B cell (primary cell): ENCODE results near the gene USH1C. TPM values are rescaled to one million over a fixed set of nuclear protein-coding genes. Genes with fewer than 3 reads are reported as not detected.

Source experiments
- ATAC-seq: fragments of 200-7000 bp; cut with Tn5 transposase; one replicate; pipeline ENCODE4 v1.10.0; 2021; ENCODE audit warnings: low read depth, mild to moderate bottlenecking, moderate number of reproducible peaks, moderate library complexity
- CTCF ChIA-PET: fragments of 350-600 bp; sonication (Branson Sonifier 250); formaldehyde crosslinking; loops from one replicate; lab custom pipeline; 2021; ENCODE audit warnings: antibody characterized with exemption, inconsistent platforms; lab: Charles Lee
- POLR2A ChIA-PET: fragments of 350-600 bp; sonication (Branson Sonifier 250); formaldehyde crosslinking; loops from one replicate; lab custom pipeline; 2021; ENCODE audit warnings: antibody characterized with exemption; lab: Charles Lee
- DNase-seq: peaks from one replicate; pipeline ENCODE4 v3.0.0; 2013
- H2AFZ ChIP-seq: 2 replicates; pipeline ENCODE4 v1.6.1; 2012; ENCODE audit warnings: mild to moderate bottlenecking, low read depth, low read length; ENCODE audit not compliant: insufficient read depth, poor library complexity, severe bottlenecking
- H3K27ac ChIP-seq, 2 donors: 1 replicate in 1 of 2; 2 replicates in 1 of 2; pipeline ENCODE4 v1.5.1; 2012 to 2013; ENCODE audit warnings: low read length in 2 of 2, mild to moderate bottlenecking in 2 of 2, moderate library complexity in 1 of 2
- H3K27me3 ChIP-seq, 4 experiments: fragments of 200-600 bp in 1 of 4; sonication (generic) in 1 of 4; replicated peaks in 1 of 4; 1 replicate in 2 of 4; 2 replicates in 2 of 4; pipeline versions ENCODE4 v1.6.1 to v1.7.0; 2013 to 2016; ENCODE audit warnings: low read length in 3 of 4, mild to moderate bottlenecking in 2 of 4, mixed read lengths in 1 of 4, moderate library complexity in 1 of 4; ENCODE audit not compliant: insufficient read depth in 4 of 4, control insufficient read depth in 3 of 4; ENCODE audit errors: control extremely low read depth in 1 of 4
- H3K36me3 ChIP-seq, 2 experiments: replicated peaks in 1 of 2; 1 replicate in 1 of 2; 2 replicates in 1 of 2; pipeline versions ENCODE4 v1.6.1 to v1.7.1; 2013; ENCODE audit warnings: low read length in 1 of 2; ENCODE audit not compliant: insufficient read depth in 2 of 2, control insufficient read depth in 1 of 2; ENCODE audit errors: control extremely low read depth in 1 of 2, extremely low read depth in 1 of 2
- H3K4me1 ChIP-seq, 2 donors: fragments of 200-600 bp in 1 of 2; sonication (generic) in 1 of 2; 1 replicate in 1 of 2; 2 replicates in 1 of 2; pipeline versions ENCODE4 v1.5.1 to v1.6.1; 2013 to 2017; ENCODE audit warnings: low read length in 2 of 2; ENCODE audit not compliant: control insufficient read depth in 2 of 2, insufficient read depth in 2 of 2
- H3K4me2 ChIP-seq: replicated peaks from 2 replicates; pipeline ENCODE3; 2012; ENCODE audit warnings: mild to moderate bottlenecking, low read depth, low read length; ENCODE audit not compliant: poor library complexity, severe bottlenecking
- H3K4me3 ChIP-seq, 5 experiments: fragments of 200-600 bp in 1 of 5; sonication (generic) in 1 of 5; 1 replicate in 3 of 5; 2 replicates in 2 of 5; pipeline versions ENCODE4 v1.5.1 to v1.7.0; 2011 to 2016; ENCODE audit warnings: low read length in 4 of 5, mild to moderate bottlenecking in 4 of 5, low read depth in 2 of 5, control low read depth in 1 of 5, moderate library complexity in 1 of 5; ENCODE audit not compliant: insufficient read depth in 1 of 5; ENCODE audit errors: control extremely low read depth in 1 of 5, extremely low read depth in 1 of 5
- H3K79me2 ChIP-seq: fragments of 200-600 bp; sonication (generic); one replicate; pipeline ENCODE4 v1.6.0; 2016; ENCODE audit warnings: low read length; ENCODE audit not compliant: control insufficient read depth, insufficient read depth
- H3K9ac ChIP-seq: fragments of 200-600 bp; sonication (generic); 2 replicates; pipeline ENCODE4 v1.6.1; 2017; ENCODE audit warnings: mild to moderate bottlenecking, low read length, moderate library complexity
- H3K9me3 ChIP-seq, 3 donors: one replicate each; pipeline versions ENCODE4 v1.6.1 to v1.7.1; 2013; ENCODE audit warnings: low read length in 2 of 3; ENCODE audit not compliant: control insufficient read depth in 2 of 3, insufficient read depth in 1 of 3; ENCODE audit errors: control extremely low read depth in 1 of 3
- H4K20me1 ChIP-seq: 2 replicates; pipeline ENCODE4 v1.6.0; 2012; ENCODE audit warnings: mild to moderate bottlenecking, low read length; ENCODE audit not compliant: insufficient read depth, control insufficient read depth, poor library complexity, severe bottlenecking
- H3K27ac Mint-ChIP-seq: one replicate; pipeline ENCODE4 v1.8.0; 2021; ENCODE audit warnings: mixed read lengths
- H3K27me3 Mint-ChIP-seq: one replicate; pipeline ENCODE4 v1.8.0; 2021; ENCODE audit warnings: mixed read lengths
- H3K4me1 Mint-ChIP-seq: one replicate; pipeline ENCODE4 v1.8.0; 2021; ENCODE audit warnings: mixed read lengths
- H3K4me3 Mint-ChIP-seq: one replicate; pipeline ENCODE4 v1.8.0; 2021; ENCODE audit warnings: mixed read lengths
- H3K9me3 Mint-ChIP-seq: one replicate; pipeline ENCODE4 v1.8.0; 2022; ENCODE audit warnings: mixed read lengths; ENCODE audit not compliant: insufficient read depth
- CTCF ChIP-seq: fragments of 200-600 bp; IDR thresholded peaks from one replicate; pipeline ENCODE4 v1.8.0; 2022; ENCODE audit warnings: antibody characterized with exemption, mild to moderate bottlenecking
- EZH2 ChIP-seq: IDR thresholded peaks from 2 replicates; pipeline ENCODE4 v1.6.1; 2012; ENCODE audit warnings: borderline replicate concordance, low read depth, mild to moderate bottlenecking, moderate library complexity, low read length; ENCODE audit not compliant: insufficient read depth, poor library complexity, severe bottlenecking
- WGBS: methylation state at CpG from one replicate; pipeline ENCODE4 v1.1.5; 2013; ENCODE audit warnings: missing lambda C conversion rate; ENCODE audit not compliant: insufficient coverage; 5-methylcytosine and 5-hydroxymethylcytosine counted together
- intact Hi-C: fragments of 100-400 bp; cut with micrococcal nuclease; formaldehyde crosslinking; loops from one replicate; pipeline ENCODE4 v1.10.0; 2022
- polyA plus RNA-seq: library from polyadenylated mRNA; depleted of rRNA; stranded (reverse); fragments of >200 nt; gene quantifications from 2 replicates; pipeline ENCODE4 v1.2.3, GENCODE V29; 2012
- total RNA-seq, 2 donors: library from RNA; stranded (reverse); fragments of 120-200 nt in 1 of 2; gene quantifications; 1 replicate in 1 of 2; 2 replicates in 1 of 2; pipeline versions ENCODE4 v1.2.3 to v1.2.4, GENCODE V29; 2013 to 2022

Gene USH1C
- total and polyA plus RNA-seq, 2 donors (not counting 1 experiment from before 2014, with no cell fraction given) = not detected

GRCh38 chr11:17471501-17471900 lies 72.7 kb downstream of the USH1C start:
- no peaks in the 10 kb centered on the region for H3K4me1 ChIP-seq
- no peaks in the 10 kb centered on the region for H3K9me3 ChIP-seq
- WGBS = 82% methylated on average over 3 of the region's 3 CpGs
- no peak overlapping the region for H3K9ac ChIP-seq
- DNase-seq = no peak
- no peak overlapping the region for H3K4me3 ChIP-seq
- H3K4me3 Mint-ChIP-seq = no peak overlapping the region
- H3K27ac ChIP-seq = no peak overlapping the region
- no peak overlapping the region for H3K27ac Mint-ChIP-seq
- peaks cover 38% of the 10 kb centered on the region for H3K27me3 Mint-ChIP-seq
- no peaks in the 10 kb centered on the region for H3K4me1 Mint-ChIP-seq
- TF ChIP-seq CTCF (no peak), EZH2 (no peak)
- no peaks in the 10 kb centered on the region for H3K36me3 ChIP-seq
- H4K20me1 ChIP-seq = no peaks in the 10 kb centered on the region
- no peaks in the 10 kb centered on the region for H3K79me2 ChIP-seq
- CTCF ChIA-PET = no interaction called here
- peaks cover 0 to 30% (median 5%) of the 10 kb centered on the region in 4 experiments for H3K27me3 ChIP-seq
- H3K9me3 Mint-ChIP-seq = no peaks in the 10 kb centered on the region
- no peak overlapping the region for H3K4me2 ChIP-seq
- POLR2A ChIA-PET = no interaction called here
- no peak for ATAC-seq
- no peak overlapping the region for H2AFZ ChIP-seq
- intact Hi-C loops = no loop called here

- Histone ChIP-seq H3K27ac (no peak overlapping the region), H3K36me3 (no peaks in the 10 kb centered on the region), H4K20me1 (no peaks in the 10 kb centered on the region), H3K4me2 (no peak overlapping the region), H3K9me3 (no peaks in the 10 kb centered on the region), H2AFZ (no peak overlapping the region), H3K79me2 (no peaks in the 10 kb centered on the region), H3K4me3 (no peak overlapping the region), H3K9ac (no peak overlapping the region), H3K27me3 (peaks cover 0 to 21% (median 4%) of the 10 kb centered on the region in 4 experiments), H3K4me1 (no peaks in the 10 kb centered on the region)
- 90% methylated on average over 4 of the region's 6 CpGs for whole genome bisulfite sequencing
- CTCF ChIA-PET = no interaction called here
- TF ChIP-seq EZH2 = no peak
- no peak for TF ChIP-seq CTCF
- Mint-ChIP-seq H3K27ac (no peak overlapping the region), H3K4me1 (no peaks in the 10 kb centered on the region), H3K9me3 (no peaks in the 10 kb centered on the region), H3K4me3 (no peak overlapping the region), H3K27me3 (peaks cover 36% of the 10 kb centered on the region)
- DNase-seq = no peak
- intact Hi-C loops = no loop called here
- POLR2A ChIA-PET = no interaction called here
- ATAC-seq = no peak
These were observed 74.2 kb downstream of the USH1C start for GRCh38 chr11:17469998-17470397.
